Caki2 (cell line): Measurements from ENCODE around the gene PLXNC1. TPM values are rescaled to one million over a fixed set of nuclear protein-coding genes. Genes with fewer than 3 reads are reported as not detected.

ENCODE experiments used
- DNase-seq: peaks from one replicate; pipeline ENCODE4 v3.0.0-alpha.2; 2015; ENCODE audit warnings: low read depth
- in situ Hi-C: cut with HindIII; loops from 2 replicates; pipeline ENCODE4 v1.10.0; 2016; ENCODE audit warnings: low sequenced_read_pairs, low pct_unique_long_range_greater_than_20kb, mixed read lengths
- total RNA-seq: library from RNA; depleted of rRNA; stranded (reverse); fragments of >200 nt; shearing (Covaris generic); gene quantifications from 2 replicates; pipeline ENCODE4 v1.2.3, GENCODE V29; 2014; ENCODE audit warnings: low replicate concordance

The PLXNC1 gene
- total RNA-seq, 1 experiment from 2014 or later: 0.10 TPM

- in situ Hi-C loops: no loop called here
- no peak for DNase-seq
Observed at GRCh38 chr12:94190623-94191022, 42.2 kb downstream of the PLXNC1 start.

- DNase-seq: no peak
- in situ Hi-C loops: no loop called here
Observed at GRCh38 chr12:94191023-94191422, 42.6 kb downstream of the PLXNC1 start.

- in situ Hi-C loops: no loop called here
- no peak for DNase-seq
Observed at GRCh38 chr12:94191811-94192210, 43.4 kb downstream of the PLXNC1 start.

GRCh38 chr12:94192506-94192905 lies 44.1 kb downstream of the PLXNC1 start:
- no peak for DNase-seq
- in situ Hi-C loops: no loop called here

GRCh38 chr12:94193168-94193567 lies 44.8 kb downstream of the PLXNC1 start:
- no peak for DNase-seq
- in situ Hi-C loops: no loop called here

- in situ Hi-C loops: no loop called here
- DNase-seq: no peak
Observed at GRCh38 chr12:94195483-94195882, 47.1 kb downstream of the PLXNC1 start.

- in situ Hi-C loops: no loop called here
- DNase-seq: no peak
Observed at GRCh38 chr12:94198469-94198868, 50.1 kb downstream of the PLXNC1 start.

GRCh38 chr12:94198872-94199271 lies 50.5 kb downstream of the PLXNC1 start:
- in situ Hi-C loops: no loop called here
- DNase-seq: no peak

- in situ Hi-C loops: no loop called here
- DNase-seq: no peak
Observed at GRCh38 chr12:94200069-94200468, 51.7 kb downstream of the PLXNC1 start.

GRCh38 chr12:94200695-94201094 lies 52.3 kb downstream of the PLXNC1 start:
- DNase-seq: no peak
- in situ Hi-C loops: no loop called here

- in situ Hi-C loops: no loop called here
Observed at GRCh38 chr12:94202245-94203180, 54.1 kb downstream of the PLXNC1 start.

GRCh38 chr12:94203181-94203546 lies 54.8 kb downstream of the PLXNC1 start:
- in situ Hi-C loops: no loop called here
- no peak for DNase-seq

More at GRCh38 chr12:94202245-94203180, 54.1 kb downstream of the PLXNC1 start:
- no peak for DNase-seq

- in situ Hi-C loops: no loop called here
- no peak for DNase-seq
Observed at GRCh38 chr12:94203796-94204195, 55.4 kb downstream of the PLXNC1 start.

GRCh38 chr12:94204499-94205247 lies 56.3 kb downstream of the PLXNC1 start:
- no peak for DNase-seq
- in situ Hi-C loops: no loop called here

GRCh38 chr12:94205822-94206221 lies 57.4 kb downstream of the PLXNC1 start:
- DNase-seq: no peak
- in situ Hi-C loops: no loop called here

- no peak for DNase-seq
- in situ Hi-C loops: no loop called here
Observed at GRCh38 chr12:94206886-94207285, 58.5 kb downstream of the PLXNC1 start.

- in situ Hi-C loops: no loop called here
- DNase-seq: no peak
Observed at GRCh38 chr12:94207467-94207848, 59.1 kb downstream of the PLXNC1 start.

GRCh38 chr12:94207849-94208621 lies 59.7 kb downstream of the PLXNC1 start:
- no peak for DNase-seq
- in situ Hi-C loops: no loop called here

GRCh38 chr12:94208622-94208966 lies 60.2 kb downstream of the PLXNC1 start:
- no peak for DNase-seq
- in situ Hi-C loops: no loop called here
